ENCODE measurements around the gene ACOD1.

Gene ACOD1

DNA sequence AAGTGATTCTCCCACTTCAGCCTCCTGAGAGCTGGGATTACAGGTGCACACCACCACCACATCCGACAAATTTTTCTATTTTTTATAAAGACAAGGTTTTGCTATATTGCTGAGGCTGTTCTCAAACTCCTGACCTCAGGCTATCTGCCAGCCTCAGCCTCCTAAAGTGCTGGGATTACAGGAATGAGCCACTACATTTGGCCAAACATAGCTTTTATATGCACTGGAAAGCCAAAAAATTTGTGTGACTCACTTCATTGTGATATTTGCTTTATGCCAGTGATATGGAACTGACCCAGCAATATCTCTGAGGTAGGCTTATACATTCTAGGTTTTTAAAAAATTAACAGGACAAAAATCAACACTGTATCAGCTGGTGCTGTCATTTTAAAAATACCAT is 26.8 kb upstream of the ACOD1 start:
- TF ChIP-seq, protein P1, sequence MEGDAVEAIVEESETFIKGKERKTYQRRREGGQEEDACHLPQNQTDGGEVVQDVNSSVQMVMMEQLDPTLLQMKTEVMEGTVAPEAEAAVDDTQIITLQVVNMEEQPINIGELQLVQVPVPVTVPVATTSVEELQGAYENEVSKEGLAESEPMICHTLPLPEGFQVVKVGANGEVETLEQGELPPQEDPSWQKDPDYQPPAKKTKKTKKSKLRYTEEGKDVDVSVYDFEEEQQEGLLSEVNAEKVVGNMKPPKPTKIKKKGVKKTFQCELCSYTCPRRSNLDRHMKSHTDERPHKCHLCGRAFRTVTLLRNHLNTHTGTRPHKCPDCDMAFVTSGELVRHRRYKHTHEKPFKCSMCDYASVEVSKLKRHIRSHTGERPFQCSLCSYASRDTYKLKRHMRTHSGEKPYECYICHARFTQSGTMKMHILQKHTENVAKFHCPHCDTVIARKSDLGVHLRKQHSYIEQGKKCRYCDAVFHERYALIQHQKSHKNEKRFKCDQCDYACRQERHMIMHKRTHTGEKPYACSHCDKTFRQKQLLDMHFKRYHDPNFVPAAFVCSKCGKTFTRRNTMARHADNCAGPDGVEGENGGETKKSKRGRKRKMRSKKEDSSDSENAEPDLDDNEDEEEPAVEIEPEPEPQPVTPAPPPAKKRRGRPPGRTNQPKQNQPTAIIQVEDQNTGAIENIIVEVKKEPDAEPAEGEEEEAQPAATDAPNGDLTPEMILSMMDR (IDR thresholded peaks at IDR 0.05; ENCODE audit: low read depth, low read length): no peak
- H3K4me3 ChIP-seq (ENCODE audit: low read depth, low read length): no peak overlapping the region

DNA sequence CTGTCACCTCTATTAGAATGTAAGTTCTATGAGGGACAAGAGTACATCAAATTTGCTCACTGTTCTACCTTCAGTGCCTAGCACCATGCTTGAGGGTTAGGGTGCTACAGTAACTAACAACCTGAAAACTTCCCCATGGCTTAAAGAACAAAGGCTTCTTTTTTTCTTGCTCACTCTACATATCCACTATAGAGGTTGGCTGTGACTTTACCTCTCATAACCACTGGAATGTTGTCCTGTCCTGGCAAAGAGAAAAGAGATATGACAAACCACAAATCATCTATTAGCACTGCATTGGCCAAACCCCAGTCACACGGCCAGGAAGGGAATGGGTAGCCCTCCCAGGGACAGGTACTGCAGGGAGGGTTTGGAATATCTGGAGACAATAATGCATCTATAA is 23.2 kb upstream of the ACOD1 start:
- TF ChIP-seq, protein P1 (IDR thresholded peaks at IDR 0.05; ENCODE audit: low read depth, low read length): no peak

DNA sequence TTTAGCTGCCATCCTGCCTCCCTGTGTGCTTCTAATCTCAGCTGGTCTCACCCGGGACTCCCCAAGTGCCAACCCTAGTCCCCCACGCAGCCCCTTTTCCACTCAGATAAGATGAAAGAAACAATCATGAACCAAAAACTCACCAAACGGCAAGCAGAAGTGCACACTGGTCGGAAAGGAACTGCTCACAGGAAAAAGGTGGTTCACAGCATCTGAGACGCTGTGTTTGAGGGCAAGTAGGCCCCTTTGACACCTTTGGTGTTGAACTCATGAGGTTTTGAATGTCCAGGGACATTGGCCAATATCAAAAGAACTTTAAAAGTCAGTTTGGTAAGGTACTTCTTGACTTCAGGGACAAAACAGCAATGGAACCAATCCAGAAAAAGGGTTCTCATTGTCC is 20.4 kb upstream of the ACOD1 start:
- H3K4me3 ChIP-seq (ENCODE audit: low read depth, low read length): no peak overlapping the region
- TF ChIP-seq, protein P1 (IDR thresholded peaks at IDR 0.05; ENCODE audit: low read depth, low read length): no peak

More for the DNA sequence above, 23.2 kb upstream of the ACOD1 start:
- H3K4me3 ChIP-seq (ENCODE audit: low read depth, low read length): no peak overlapping the region

DNA sequence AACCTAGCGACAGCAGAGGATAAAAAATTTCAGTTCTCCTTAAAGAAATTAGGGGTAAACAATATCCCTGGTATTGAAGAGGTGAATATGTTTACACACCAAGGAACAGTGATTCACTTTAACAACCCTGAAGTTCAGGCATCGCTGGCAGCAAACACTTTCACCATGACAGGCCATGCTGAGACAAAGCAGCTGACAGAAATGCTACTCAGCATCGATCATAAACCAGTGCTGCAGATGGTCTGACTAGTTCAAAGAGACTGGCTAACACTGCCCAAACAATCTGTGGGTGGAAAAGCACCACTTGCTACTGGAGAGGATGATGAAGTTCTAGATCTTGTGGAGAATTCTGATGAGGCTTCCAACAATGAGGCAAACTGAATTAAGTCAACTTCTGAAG is 19.9 kb upstream of the ACOD1 start:
- H3K4me3 ChIP-seq (ENCODE audit: low read depth, low read length): no peak overlapping the region
- TF ChIP-seq, protein P1 (IDR thresholded peaks at IDR 0.05; ENCODE audit: low read depth, low read length): no peak

DNA sequence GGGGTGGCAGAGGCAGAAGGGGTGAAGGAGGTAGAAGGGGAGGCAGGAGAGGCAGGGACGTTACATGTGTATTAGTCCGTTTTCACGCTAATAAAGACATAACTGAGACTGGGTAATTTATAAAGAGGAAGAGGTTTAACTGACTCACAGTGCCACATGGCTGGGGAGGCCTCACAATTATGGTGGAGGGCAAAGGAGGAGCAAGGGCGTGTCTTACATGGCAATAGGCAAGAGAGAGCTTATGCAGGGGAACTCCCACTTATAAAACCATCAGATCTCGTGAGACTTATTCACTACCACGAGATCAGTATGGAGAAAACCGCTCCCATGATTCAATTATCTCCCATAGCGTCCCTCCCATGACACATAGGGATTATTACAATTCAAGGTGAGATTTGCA is 19.0 kb upstream of the ACOD1 start:
- TF ChIP-seq, protein P1 (IDR thresholded peaks at IDR 0.05; ENCODE audit: low read depth, low read length): no peak
- no peak overlapping the region for H3K4me3 ChIP-seq (ENCODE audit: low read depth, low read length)

DNA sequence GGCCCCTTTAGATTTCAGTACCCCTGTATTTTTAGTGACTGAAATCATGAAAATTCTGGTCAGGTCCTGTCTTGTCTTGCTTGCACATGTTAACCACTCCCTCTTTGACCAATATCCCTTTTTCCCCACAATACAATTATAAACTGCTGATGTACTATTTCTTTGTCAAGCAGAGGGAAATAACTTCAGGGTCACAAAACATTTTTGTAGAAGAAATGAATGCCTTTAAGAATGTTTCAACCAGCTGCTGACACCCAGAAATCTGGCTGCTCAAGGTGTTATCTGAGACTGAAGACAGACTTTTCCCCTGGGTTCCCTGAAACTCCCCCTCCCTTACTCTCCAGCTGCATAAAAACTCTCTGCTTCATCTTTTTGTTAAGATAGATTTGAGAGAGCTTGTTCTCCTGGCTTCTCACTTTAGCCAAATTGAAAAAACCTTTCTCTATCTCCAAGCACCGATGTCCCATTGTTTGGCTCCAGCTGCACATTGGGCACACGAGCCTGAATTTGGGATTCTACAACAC is 18.4 kb upstream of the ACOD1 start:
- TF ChIP-seq, protein P1 (IDR thresholded peaks at IDR 0.05; ENCODE audit: low read depth, low read length): no peak

DNA sequence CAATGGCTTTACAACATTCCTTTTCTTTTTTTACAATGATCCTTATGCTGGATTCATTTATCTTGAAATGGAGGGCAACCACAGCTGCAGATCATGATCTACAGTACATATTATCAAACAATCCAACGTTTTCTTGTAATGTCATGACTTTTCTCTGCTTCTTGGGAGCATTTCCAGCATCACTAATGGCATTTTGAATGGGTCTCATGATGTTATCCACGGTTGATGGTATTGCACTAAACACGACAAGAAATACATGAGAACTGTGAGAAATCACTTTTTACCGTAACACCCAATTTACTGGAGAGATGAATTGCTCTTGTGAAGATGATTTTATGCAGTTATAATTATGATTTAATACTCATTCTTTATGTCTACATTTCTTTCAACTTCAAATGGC is 16.2 kb upstream of the ACOD1 start:
- TF ChIP-seq, protein P1 (IDR thresholded peaks at IDR 0.05; ENCODE audit: low read depth, low read length): no peak
- no peak overlapping the region for H3K4me3 ChIP-seq (ENCODE audit: low read depth, low read length)

More for the DNA sequence above, 18.4 kb upstream of the ACOD1 start:
- H3K4me3 ChIP-seq (ENCODE audit: low read depth, low read length): no peak overlapping the region

All from WI38 (cell line).